OCI-LY7 (cell line): Measurements from ENCODE around the gene KCNIP4. TPM values are rescaled to one million over a fixed set of nuclear protein-coding genes. Genes with fewer than 3 reads are reported as not detected.

Experiments
- BruUV-seq: library from RNA; stranded (reverse); fragments of 400-500 nt; replicated peaks from 2 replicates; lab custom pipeline; 2021; lab: Mats Ljungman, UMichigan
- CTCF ChIA-PET: fragments of 300-600 bp; sonication (Branson Sonifier 250); formaldehyde crosslinking; loops from one replicate; lab custom pipeline; 2022; ENCODE audit warnings: antibody characterized with exemption; ENCODE audit not compliant: unreplicated experiment; lab: Charles Lee
- POLR2A ChIA-PET: fragments of 300-600 bp; sonication (Branson Sonifier 250); formaldehyde crosslinking; loops from one replicate; lab custom pipeline; 2022; ENCODE audit warnings: antibody characterized with exemption; lab: Charles Lee
- DNase-seq: peaks from one replicate; pipeline ENCODE4 v3.0.0-alpha.2; 2015; ENCODE audit warnings: low spot score
- H2AFZ ChIP-seq: fragments of 200-600 bp; sonication (generic), shearing (Covaris generic); 2 replicates; pipeline ENCODE4 v1.6.1; 2014; ENCODE audit warnings: mild to moderate bottlenecking, antibody characterized with exemption, low read length, moderate library complexity
- H3K27ac ChIP-seq: fragments of 200-600 bp; sonication (generic); 2 replicates; pipeline ENCODE4 v1.5.1; 2014; ENCODE audit warnings: mixed run types, low read depth, mild to moderate bottlenecking, moderate library complexity, low read length, inconsistent platforms; ENCODE audit not compliant: poor library complexity, severe bottlenecking
- H3K36me3 ChIP-seq: fragments of 200-600 bp; sonication (generic); 2 replicates; pipeline ENCODE4 v1.6.1; 2014; ENCODE audit warnings: mild to moderate bottlenecking, antibody characterized with exemption, low read length, moderate library complexity, mixed read lengths; ENCODE audit not compliant: insufficient read depth
- H3K4me1 ChIP-seq: fragments of 200-600 bp; sonication (generic); 2 replicates; pipeline ENCODE4 v1.5.1; 2014; ENCODE audit warnings: mild to moderate bottlenecking, low read length; ENCODE audit not compliant: insufficient read depth, poor library complexity, severe bottlenecking
- H3K4me2 ChIP-seq: fragments of 200-600 bp; sonication (generic); 2 replicates; pipeline ENCODE4 v1.6.1; 2014; ENCODE audit warnings: mild to moderate bottlenecking, low read length
- H3K4me3 ChIP-seq: fragments of 200-600 bp; sonication (generic); 2 replicates; pipeline ENCODE4 v1.5.1; 2014; ENCODE audit warnings: mild to moderate bottlenecking, low read depth, low read length; ENCODE audit not compliant: poor library complexity, severe bottlenecking
- H3K79me2 ChIP-seq: fragments of 200-600 bp; sonication (generic); 2 replicates; pipeline ENCODE4 v1.6.1; 2016; ENCODE audit warnings: low read depth, mild to moderate bottlenecking, low read length, moderate library complexity, mixed read lengths; ENCODE audit not compliant: insufficient read depth
- H3K9me2 ChIP-seq: fragments of 200-600 bp; sonication (generic); 2 replicates; pipeline ENCODE4 v1.6.1; 2016; ENCODE audit warnings: mild to moderate bottlenecking, low read length, mixed read lengths; ENCODE audit not compliant: insufficient read depth
- H3K9me3 ChIP-seq: fragments of 200-600 bp; sonication (generic); 2 replicates; pipeline ENCODE4 v1.6.1; 2014; ENCODE audit warnings: mild to moderate bottlenecking, mixed run types, low read length, mixed read lengths
- H4K20me1 ChIP-seq: fragments of 200-600 bp; sonication (generic); 2 replicates; pipeline ENCODE4 v1.6.1; 2014; ENCODE audit warnings: mild to moderate bottlenecking, antibody characterized with exemption, low read length, moderate library complexity, mixed read lengths; ENCODE audit not compliant: insufficient read depth
- CTCF ChIP-seq: fragments of 200-600 bp; sonication (generic); conservative IDR thresholded peaks from 2 replicates; pipeline ENCODE4 v1.5.1; 2014; ENCODE audit warnings: mild to moderate bottlenecking, antibody characterized with exemption, low read length, moderate library complexity, mixed read lengths
- EZH2phosphoT487 ChIP-seq: fragments of 200-600 bp; sonication (generic); IDR thresholded peaks from 2 replicates; pipeline ENCODE4 v1.6.1; 2018; ENCODE audit warnings: low read depth, borderline replicate concordance, mild to moderate bottlenecking, mixed run types, antibody characterized with exemption, low read length, moderate library complexity, mixed read lengths
- intact Hi-C: fragments of 100-400 bp; cut with micrococcal nuclease; formaldehyde crosslinking; loops from one replicate; pipeline ENCODE4 v1.10.0; 2022; ENCODE audit not compliant: unreplicated experiment
- total RNA-seq, 2 experiments: library from RNA; depleted of rRNA in 1 of 2; stranded (reverse); fragments of >200 nt in 1 of 2; shearing (Covaris generic) in 1 of 2; gene quantifications; 2 replicates each; pipeline ENCODE4 v1.2.3, GENCODE V29; 2014 to 2022

Gene KCNIP4
- total RNA-seq, 2 experiments from 2014 or later = not detected

GRCh38 chr4:20901851-20902250 lies 1046.7 kb downstream of the KCNIP4 start:
- no peak for DNase-seq
- no peaks in the 10 kb centered on the region for H3K36me3 ChIP-seq
- H3K9me2 ChIP-seq = no peaks in the 10 kb centered on the region
- no peaks in the 10 kb centered on the region for H4K20me1 ChIP-seq
- H3K4me3 ChIP-seq = no peak overlapping the region
- no peak overlapping the region for H3K4me2 ChIP-seq
- no TSS peak for BruUV-seq
- H2AFZ ChIP-seq = no peak overlapping the region
- H3K4me1 ChIP-seq = no peaks in the 10 kb centered on the region
- ChIA-PET POLR2A (no interaction called here), CTCF (no interaction called here)
- no peaks in the 10 kb centered on the region for H3K9me3 ChIP-seq
- no peaks in the 10 kb centered on the region for H3K79me2 ChIP-seq
- intact Hi-C loops = no loop called here
- TF ChIP-seq EZH2phosphoT487 = no peak
- TF ChIP-seq CTCF = no peak
- no peak overlapping the region for H3K27ac ChIP-seq

GRCh38 chr4:20899591-20899990 lies 1049.0 kb downstream of the KCNIP4 start:
- no peak for TF ChIP-seq EZH2phosphoT487
- CTCF ChIA-PET = no interaction called here
- intact Hi-C loops = no loop called here
- no TSS peak for BruUV-seq
- no peak for DNase-seq
- H2AFZ ChIP-seq = no peak overlapping the region
- H3K27ac ChIP-seq = no peak overlapping the region
- H3K4me1 ChIP-seq = no peaks in the 10 kb centered on the region
- no peaks in the 10 kb centered on the region for H4K20me1 ChIP-seq
- no peaks in the 10 kb centered on the region for H3K9me2 ChIP-seq
- H3K4me3 ChIP-seq = no peak overlapping the region
- POLR2A ChIA-PET = interaction anchor here (1.0 kb wide), 1 partner anchor 885 kb away, joined by 3 read pairs; no protein-coding TSS in a partner anchor
- H3K9me3 ChIP-seq = no peaks in the 10 kb centered on the region
- H3K4me2 ChIP-seq = no peak overlapping the region
- no peaks in the 10 kb centered on the region for H3K79me2 ChIP-seq
- no peaks in the 10 kb centered on the region for H3K36me3 ChIP-seq

- intact Hi-C loops = no loop called here
Measured at GRCh38 chr4:20895988-20896387, 1052.6 kb downstream of the KCNIP4 start.

More at GRCh38 chr4:20895988-20896387, 1052.6 kb downstream of the KCNIP4 start:
- CTCF ChIA-PET = no interaction called here
- H3K4me1 ChIP-seq = no peaks in the 10 kb centered on the region
- H4K20me1 ChIP-seq = no peaks in the 10 kb centered on the region
- POLR2A ChIA-PET = no interaction called here
- no peaks in the 10 kb centered on the region for H3K9me2 ChIP-seq
- no peak overlapping the region for H2AFZ ChIP-seq
- H3K4me2 ChIP-seq = no peak overlapping the region
- DNase-seq = no peak
- no peak overlapping the region for H3K4me3 ChIP-seq
- H3K9me3 ChIP-seq = no peaks in the 10 kb centered on the region
- BruUV-seq = no TSS peak
- TF ChIP-seq CTCF (no peak), EZH2phosphoT487 (no peak)
- no peaks in the 10 kb centered on the region for H3K79me2 ChIP-seq
- no peak overlapping the region for H3K27ac ChIP-seq
- H3K36me3 ChIP-seq = no peaks in the 10 kb centered on the region
